PC-9 (cell line): ENCODE results near the gene CALU.

Experiments
- EZH2 ChIP-seq: fragments of 200-600 bp; sonication (generic); IDR thresholded peaks from 2 replicates; pipeline ENCODE4 v1.8.0; 2017; ENCODE audit warnings: antibody characterized with exemption, low read depth
- TF ChIP-seq, protein P1 (sequence below): fragments of 200-600 bp; sonication (generic); conservative IDR thresholded peaks from 2 replicates; pipeline ENCODE4 v1.6.1; 2017; ENCODE audit warnings: mixed run types, antibody characterized with exemption, mild to moderate bottlenecking, moderate library complexity

DNA sequence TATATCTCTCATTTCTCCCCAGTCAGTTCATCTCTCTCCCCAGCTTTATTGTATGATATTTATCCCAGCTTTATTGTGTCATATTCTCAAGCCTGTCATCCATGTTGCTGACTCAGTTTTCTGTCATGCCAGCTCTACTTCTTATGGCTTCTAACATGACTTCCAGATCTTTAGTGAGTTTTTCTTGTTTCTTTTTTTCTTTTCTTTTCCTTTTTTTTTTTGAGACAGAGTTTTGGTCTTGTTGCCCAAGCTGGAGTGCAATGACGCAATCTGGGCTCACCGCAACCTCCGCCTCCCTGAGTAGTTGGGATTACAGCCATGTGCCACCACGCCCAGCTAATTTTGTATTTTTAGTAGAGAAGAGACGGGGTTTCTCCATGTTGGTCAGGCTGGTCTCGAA, 28.7 kb upstream of the CALU start:
- TF ChIP-seq, protein P1, sequence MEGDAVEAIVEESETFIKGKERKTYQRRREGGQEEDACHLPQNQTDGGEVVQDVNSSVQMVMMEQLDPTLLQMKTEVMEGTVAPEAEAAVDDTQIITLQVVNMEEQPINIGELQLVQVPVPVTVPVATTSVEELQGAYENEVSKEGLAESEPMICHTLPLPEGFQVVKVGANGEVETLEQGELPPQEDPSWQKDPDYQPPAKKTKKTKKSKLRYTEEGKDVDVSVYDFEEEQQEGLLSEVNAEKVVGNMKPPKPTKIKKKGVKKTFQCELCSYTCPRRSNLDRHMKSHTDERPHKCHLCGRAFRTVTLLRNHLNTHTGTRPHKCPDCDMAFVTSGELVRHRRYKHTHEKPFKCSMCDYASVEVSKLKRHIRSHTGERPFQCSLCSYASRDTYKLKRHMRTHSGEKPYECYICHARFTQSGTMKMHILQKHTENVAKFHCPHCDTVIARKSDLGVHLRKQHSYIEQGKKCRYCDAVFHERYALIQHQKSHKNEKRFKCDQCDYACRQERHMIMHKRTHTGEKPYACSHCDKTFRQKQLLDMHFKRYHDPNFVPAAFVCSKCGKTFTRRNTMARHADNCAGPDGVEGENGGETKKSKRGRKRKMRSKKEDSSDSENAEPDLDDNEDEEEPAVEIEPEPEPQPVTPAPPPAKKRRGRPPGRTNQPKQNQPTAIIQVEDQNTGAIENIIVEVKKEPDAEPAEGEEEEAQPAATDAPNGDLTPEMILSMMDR: no peak
- TF ChIP-seq EZH2: no peak
